Ishikawa (cell line): ENCODE data around the gene ASTN2.

Experiments used
- CEBPB ChIP-seq: IDR thresholded peaks from 2 replicates; pipeline ENCODE4 v1.6.1; 2012
- CREB1 ChIP-seq: IDR thresholded peaks from 2 replicates; pipeline ENCODE4 v1.6.1; 2012; ENCODE audit warnings: low read depth
- EGR1 ChIP-seq: IDR thresholded peaks from 2 replicates; pipeline ENCODE4 v1.6.1; 2012
- EP300 ChIP-seq: IDR thresholded peaks from 2 replicates; pipeline ENCODE4 v1.6.1; 2012; ENCODE audit warnings: borderline replicate concordance
- FOXM1 ChIP-seq: IDR thresholded peaks from 2 replicates; pipeline ENCODE4 v1.6.1; 2012; ENCODE audit warnings: low read depth, borderline replicate concordance
- NFIC ChIP-seq: IDR thresholded peaks from 2 replicates; pipeline ENCODE4 v1.6.1; 2012
- RAD21 ChIP-seq: IDR thresholded peaks from 2 replicates; pipeline ENCODE4 v1.6.1; 2012; ENCODE audit warnings: low read depth
- TAF1 ChIP-seq: IDR thresholded peaks from 2 replicates; pipeline ENCODE4 v1.6.1; 2012; ENCODE audit warnings: low read depth, mild to moderate bottlenecking
- TCF12 ChIP-seq: IDR thresholded peaks from 2 replicates; pipeline ENCODE4 v1.6.1; 2012; ENCODE audit warnings: low read depth
- TEAD4 ChIP-seq: IDR thresholded peaks from 2 replicates; pipeline ENCODE4 v1.6.1; 2012
- YY1 ChIP-seq: IDR thresholded peaks from 2 replicates; pipeline ENCODE4 v1.6.1; 2012; ENCODE audit warnings: low read depth
- ZBTB7A ChIP-seq: IDR thresholded peaks from 2 replicates; pipeline ENCODE4 v1.6.1; 2012; ENCODE audit warnings: low read depth
- TF ChIP-seq, protein P1 (sequence below): IDR thresholded peaks from 2 replicates; pipeline ENCODE4 v1.6.1; 2012; ENCODE audit warnings: low read depth, mild to moderate bottlenecking
- TF ChIP-seq, protein P2 (sequence below): IDR thresholded peaks from 2 replicates; pipeline ENCODE4 v1.6.1; 2012
- TF ChIP-seq, protein P3 (sequence below): IDR thresholded peaks from 2 replicates; pipeline ENCODE4 v1.6.1; 2012

The ASTN2 gene

DNA sequence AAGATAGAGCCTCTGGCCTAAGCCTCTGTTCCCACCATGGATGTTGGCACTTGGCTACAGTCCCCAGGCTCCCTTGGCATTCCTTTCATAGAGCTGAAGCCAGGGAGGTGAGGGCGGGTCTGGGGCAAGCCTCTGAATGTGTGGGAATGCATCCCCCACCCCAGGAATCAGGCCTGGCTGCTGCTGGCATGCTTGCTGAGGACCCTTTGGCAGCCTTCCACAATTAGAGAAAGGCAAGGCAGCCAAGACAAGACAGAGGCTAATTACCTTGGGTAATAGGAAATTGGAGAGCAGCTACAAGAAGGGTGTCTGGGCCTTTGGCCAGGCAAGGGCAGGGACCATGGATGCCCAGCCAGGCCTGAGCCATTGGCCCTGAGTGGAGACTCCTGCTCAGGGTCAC is 932.1 kb downstream of the ASTN2 start:
- no peak for TF ChIP-seq ZBTB7A
- TF ChIP-seq TAF1: no peak
- TF ChIP-seq, protein P1, sequence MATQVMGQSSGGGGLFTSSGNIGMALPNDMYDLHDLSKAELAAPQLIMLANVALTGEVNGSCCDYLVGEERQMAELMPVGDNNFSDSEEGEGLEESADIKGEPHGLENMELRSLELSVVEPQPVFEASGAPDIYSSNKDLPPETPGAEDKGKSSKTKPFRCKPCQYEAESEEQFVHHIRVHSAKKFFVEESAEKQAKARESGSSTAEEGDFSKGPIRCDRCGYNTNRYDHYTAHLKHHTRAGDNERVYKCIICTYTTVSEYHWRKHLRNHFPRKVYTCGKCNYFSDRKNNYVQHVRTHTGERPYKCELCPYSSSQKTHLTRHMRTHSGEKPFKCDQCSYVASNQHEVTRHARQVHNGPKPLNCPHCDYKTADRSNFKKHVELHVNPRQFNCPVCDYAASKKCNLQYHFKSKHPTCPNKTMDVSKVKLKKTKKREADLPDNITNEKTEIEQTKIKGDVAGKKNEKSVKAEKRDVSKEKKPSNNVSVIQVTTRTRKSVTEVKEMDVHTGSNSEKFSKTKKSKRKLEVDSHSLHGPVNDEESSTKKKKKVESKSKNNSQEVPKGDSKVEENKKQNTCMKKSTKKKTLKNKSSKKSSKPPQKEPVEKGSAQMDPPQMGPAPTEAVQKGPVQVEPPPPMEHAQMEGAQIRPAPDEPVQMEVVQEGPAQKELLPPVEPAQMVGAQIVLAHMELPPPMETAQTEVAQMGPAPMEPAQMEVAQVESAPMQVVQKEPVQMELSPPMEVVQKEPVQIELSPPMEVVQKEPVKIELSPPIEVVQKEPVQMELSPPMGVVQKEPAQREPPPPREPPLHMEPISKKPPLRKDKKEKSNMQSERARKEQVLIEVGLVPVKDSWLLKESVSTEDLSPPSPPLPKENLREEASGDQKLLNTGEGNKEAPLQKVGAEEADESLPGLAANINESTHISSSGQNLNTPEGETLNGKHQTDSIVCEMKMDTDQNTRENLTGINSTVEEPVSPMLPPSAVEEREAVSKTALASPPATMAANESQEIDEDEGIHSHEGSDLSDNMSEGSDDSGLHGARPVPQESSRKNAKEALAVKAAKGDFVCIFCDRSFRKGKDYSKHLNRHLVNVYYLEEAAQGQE: no peak
- peak; percentile 49; the same call in 1 of the 2 replicates for TF ChIP-seq NFIC
- TF ChIP-seq, protein P2, sequence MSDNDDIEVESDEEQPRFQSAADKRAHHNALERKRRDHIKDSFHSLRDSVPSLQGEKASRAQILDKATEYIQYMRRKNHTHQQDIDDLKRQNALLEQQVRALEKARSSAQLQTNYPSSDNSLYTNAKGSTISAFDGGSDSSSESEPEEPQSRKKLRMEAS: no peak
- TF ChIP-seq TEAD4: peak; percentile 52; the same call in 1 of the 2 replicates

DNA sequence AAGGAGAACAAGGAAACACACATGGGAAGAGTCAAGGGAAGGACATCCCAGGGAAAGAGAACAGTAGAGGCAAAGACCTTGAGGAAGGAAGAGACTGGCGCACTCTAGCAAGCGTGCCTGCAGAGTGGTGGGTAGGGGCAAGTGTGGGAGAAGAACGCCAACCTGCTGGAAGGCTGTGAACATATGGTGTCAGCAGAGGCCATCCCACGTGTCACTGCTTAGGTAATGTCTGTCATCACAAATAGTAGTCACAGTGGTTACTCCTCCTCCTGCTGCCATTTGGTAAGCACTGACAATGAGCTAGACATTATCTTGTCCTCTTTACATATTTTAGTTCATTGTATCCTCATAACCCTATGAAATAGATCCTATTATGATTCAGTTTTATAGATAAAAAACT is 934.2 kb downstream of the ASTN2 start:
- no peak for TF ChIP-seq TAF1

DNA sequence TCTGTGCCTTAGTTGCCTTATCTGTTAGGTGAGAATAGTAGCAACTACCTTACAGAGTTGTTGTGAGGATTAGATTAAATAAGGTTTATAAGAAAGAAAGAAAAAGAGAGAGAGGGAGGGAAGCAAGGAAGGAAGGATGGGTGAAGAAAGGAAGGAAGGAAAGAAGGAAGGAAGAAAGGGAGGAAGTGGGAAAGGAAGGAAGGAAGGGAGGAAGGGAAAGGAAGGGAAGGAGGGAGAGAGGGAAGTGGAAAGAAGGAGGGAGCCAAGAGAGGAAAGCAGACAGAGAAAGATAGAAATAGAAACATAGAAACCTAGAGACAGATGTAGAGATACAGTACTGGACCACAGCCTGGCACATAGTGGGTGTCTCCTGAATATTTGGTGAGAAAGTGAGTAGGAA is 934.9 kb downstream of the ASTN2 start:
- TF ChIP-seq, protein P1: no peak
- TF ChIP-seq ZBTB7A (no peak), CREB1 (no peak), TCF12 (no peak), NFIC (no peak)

DNA sequence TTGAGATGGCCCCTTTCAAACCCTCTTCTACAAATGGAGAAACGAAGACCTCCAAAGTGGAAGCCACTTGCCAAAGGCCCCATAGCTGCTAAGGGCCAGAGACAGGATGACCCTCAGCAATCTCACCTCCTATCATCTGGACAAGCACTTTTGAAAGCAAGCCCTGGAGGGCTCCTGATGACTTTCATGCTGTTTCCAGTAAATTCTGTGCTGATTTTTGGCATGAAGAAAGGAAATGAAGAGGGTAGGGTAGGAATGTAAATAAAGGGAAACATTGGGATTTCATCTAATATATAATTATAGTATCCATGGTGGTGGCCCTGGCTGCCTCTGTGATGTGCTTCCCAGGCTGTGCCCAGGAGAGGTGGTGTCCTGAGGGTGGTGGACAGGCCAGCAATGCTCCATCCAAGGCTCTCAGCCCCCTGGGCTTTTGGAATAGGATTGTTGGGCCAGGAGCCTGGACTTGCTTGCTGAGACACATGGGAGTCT is 935.8 kb downstream of the ASTN2 start:
- TF ChIP-seq, protein P3, sequence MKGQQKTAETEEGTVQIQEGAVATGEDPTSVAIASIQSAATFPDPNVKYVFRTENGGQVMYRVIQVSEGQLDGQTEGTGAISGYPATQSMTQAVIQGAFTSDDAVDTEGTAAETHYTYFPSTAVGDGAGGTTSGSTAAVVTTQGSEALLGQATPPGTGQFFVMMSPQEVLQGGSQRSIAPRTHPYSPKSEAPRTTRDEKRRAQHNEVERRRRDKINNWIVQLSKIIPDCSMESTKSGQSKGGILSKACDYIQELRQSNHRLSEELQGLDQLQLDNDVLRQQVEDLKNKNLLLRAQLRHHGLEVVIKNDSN: no peak
- no peak for TF ChIP-seq FOXM1
- TF ChIP-seq, protein P1: no peak
- TF ChIP-seq YY1: no peak
- TF ChIP-seq EGR1: no peak
- no peak for TF ChIP-seq CEBPB
- TF ChIP-seq, protein P2: no peak
- TF ChIP-seq NFIC: no peak
- no peak for TF ChIP-seq EP300
- no peak for TF ChIP-seq RAD21
- no peak for TF ChIP-seq TAF1
- no peak for TF ChIP-seq TCF12
- no peak for TF ChIP-seq CREB1
- no peak for TF ChIP-seq TEAD4
- no peak for TF ChIP-seq ZBTB7A

DNA sequence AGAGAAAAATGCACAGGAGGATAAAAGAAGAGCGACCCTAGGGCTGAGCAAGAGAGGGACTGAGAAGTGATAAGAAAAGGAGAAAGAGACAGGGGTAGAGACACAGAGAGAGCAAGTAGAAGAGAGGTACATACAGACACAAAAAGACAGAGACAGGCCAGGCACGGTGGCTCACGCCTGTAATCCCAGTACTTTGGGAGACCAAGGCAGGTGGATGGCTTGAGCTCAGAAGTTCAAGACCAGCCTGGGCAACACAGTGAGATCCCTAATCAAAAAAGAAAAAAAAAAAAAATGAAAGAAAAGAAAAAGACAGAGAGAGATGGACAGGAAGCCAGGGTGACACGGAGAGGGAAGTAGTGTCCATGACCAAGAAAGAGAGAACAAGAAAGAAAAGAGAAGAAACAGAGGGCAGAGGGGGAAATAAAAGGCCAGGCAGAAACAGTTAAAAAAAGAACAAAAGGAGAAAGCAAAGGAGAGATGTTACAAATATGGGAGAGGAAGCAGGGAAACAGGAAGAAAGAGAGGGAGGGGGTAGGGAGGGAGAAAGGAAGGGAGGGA is 937.2 kb downstream of the ASTN2 start:
- TF ChIP-seq TAF1: no peak

DNA sequence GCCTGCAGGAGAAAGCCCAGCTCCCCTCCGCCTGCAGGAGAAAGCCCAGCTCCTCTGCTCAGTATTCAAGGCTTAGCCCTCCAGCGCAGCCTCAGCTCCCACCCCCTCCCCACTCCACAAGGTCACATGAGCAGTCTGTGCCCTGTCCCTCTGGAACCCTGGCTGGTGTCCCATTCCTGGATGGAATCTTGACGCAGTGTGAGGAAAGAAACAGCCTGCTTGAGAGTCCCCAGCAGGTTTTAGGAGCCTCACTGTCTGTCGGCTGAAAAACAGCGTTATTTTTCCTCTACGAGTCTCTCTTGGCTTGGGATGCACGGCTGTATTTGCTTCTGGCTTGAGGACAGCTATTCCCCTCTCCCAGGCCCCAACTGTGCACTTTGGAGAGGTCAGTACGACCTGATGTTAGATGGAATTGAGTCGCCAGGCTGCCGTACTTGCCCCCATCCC is 937.9 kb downstream of the ASTN2 start:
- TF ChIP-seq FOXM1 (no peak), YY1 (no peak), CREB1 (no peak), CEBPB (no peak), EP300 (no peak), NFIC (no peak), RAD21 (no peak)
- TF ChIP-seq, protein P2: no peak
